SHP77 (cell line): ENCODE measurements around the gene GMEB2.
"Not testable (repeated sequence)": the region's sequence is repeated elsewhere in the genome, so short reads cannot be mapped to it uniquely, and the experiment has no call there.

Source experiments
- DNase-seq, 2 experiments: peaks; one replicate each; lab custom pipeline; 2025; lab: John Stamatoyannopoulos, UW

Gene GMEB2

DNA sequence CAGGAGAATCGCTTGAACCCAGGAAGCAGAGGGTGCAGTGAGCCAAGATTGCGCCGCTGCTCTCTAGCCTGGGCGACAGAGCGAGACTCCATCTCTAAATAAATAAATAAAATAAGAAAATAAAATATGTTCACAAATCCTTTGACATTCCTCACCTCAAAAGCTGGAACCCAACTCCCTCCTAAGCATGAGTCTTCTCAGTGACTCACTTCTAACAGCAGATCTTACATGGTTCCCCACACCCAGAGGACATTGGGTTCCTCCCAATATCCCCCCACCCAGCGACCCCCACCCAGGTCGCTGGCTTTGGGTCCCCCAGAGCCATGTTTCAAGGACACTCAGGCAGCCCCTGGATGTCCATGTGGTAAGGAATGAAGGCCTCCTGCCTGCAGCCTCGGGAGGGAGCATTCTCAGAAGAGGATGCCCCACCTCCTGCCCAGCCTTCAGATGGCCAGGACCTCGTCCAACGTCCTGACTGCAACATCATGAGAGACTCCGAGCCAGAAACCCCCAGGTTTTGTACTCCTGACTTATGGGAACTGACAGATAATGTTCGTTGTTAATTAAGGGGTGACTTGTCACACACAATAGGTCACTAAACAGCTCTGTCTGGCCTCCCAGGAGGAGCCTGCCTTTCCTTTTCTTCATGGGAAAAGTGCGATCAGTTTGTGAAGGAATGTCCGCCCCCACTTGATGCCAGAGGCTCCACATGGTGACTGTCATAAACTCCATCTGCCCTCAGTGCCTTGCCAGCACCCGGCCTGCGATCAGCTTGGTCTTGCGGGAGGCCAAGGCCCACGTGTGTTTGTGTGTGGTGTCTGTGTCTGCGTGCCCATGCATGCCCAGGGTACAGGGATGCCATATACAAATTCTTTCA lies 10.1 kb upstream of the GMEB2 start:
- DNase-seq, result no peak

GRCh38 chr20:63635431-63636141 lies 8.7 kb upstream of the GMEB2 start:
- DNase-seq, result no peak

DNA sequence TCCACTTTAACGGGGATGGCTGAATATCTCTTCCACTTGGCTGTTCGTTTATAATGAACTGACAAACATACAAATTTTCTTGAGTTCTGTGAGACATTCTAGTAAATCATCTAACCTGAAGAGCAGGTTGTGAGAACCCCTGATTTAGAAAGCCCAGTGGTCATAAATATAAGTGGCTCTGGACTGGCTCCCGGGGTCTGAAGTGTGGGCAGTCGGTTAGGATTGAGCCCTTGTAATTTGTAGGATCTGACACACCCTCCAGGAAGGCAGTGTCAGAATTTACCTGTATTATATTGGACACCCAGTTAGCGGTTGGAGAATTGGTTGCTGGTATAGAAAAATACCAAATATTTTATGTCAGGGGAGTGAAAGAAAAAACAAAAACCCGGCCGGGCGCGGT lies 6.8 kb upstream of the GMEB2 start:
- DNase-seq, result no peak

GRCh38 chr20:63631426-63631825 lies 4.5 kb upstream of the GMEB2 start:
- DNase-seq, result not testable (repeated sequence)

DNA sequence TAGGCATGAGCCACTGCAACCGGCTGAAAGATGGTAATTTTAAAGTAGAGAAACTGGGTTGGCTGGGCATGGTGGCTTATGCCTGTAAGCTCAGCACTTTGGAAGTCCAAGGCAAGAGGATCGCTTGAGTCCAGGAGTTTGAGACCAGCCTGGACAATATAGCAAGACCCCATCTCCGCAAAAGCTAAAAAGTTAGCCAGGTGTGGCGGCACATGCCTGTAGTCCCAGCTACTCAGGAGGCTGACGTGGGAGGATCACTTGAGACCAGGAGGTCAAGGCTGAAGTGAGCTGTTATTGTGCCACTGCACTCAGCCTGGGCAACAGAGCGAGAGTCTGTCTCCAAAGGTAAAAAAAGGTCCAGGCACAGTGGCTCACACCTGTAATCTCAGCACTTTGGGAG lies 4.1 kb upstream of the GMEB2 start:
- DNase-seq, result not testable (repeated sequence)

DNA sequence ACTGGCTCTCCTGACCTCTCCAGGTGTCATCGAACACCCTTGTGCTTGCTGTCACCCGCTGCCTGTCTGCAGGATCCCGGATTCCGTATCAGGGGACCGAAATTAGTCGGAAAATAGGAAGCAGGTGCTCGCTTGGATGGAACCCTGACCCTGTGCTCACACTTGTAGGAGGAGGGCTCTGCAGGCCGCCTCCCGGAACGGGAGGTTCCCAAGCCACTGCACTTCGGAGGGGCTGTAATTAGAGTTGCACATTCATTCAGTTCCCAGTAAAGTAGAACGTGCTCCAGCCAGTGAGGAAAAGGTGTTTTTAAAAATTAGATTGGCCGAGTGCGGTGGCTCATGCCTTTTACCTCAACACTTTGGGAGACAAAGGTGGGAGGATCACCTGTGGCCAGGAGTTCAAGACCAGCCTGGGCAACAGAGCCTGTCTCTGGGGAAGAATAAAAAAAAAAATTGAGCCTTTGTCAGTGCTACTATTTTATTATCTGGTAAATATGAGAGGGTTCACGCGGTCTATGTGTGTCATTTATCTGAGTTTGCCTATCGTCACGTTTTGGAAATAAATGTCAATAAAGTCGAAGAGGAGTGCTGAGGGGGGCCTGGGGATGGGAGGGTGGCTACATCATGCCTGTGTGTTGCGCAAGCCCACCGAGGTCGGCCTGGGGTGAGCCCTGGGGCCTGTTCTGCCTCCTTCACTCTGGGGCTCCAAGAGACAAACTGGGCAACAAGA lies 1.5 kb upstream of the GMEB2 start:
- peak; percentile 91 for DNase-seq

DNA sequence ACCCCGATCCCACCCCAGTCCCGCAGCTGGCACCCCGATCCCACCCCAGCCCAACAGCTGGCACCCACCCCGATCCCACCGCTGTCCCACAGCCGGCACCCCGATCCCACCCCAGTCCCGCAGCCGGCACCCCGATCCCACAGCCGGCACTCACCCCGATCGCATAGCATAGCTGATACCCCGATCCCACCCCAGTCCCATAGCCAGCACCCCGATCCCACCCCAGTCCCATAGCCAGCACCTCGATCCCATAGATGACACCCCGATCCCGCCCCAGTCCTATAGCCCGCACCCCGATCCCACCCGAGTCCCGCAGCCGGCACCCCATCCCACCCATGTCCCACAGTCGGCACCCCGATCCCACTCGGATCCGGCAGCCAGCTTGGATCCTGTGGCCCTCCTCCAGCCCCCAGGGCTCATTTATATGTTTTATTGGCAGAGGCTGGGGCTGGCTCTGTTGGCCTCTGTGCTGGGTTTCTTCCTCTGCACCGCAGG lies 897 bp upstream of the GMEB2 start:
- no peak for DNase-seq

DNA sequence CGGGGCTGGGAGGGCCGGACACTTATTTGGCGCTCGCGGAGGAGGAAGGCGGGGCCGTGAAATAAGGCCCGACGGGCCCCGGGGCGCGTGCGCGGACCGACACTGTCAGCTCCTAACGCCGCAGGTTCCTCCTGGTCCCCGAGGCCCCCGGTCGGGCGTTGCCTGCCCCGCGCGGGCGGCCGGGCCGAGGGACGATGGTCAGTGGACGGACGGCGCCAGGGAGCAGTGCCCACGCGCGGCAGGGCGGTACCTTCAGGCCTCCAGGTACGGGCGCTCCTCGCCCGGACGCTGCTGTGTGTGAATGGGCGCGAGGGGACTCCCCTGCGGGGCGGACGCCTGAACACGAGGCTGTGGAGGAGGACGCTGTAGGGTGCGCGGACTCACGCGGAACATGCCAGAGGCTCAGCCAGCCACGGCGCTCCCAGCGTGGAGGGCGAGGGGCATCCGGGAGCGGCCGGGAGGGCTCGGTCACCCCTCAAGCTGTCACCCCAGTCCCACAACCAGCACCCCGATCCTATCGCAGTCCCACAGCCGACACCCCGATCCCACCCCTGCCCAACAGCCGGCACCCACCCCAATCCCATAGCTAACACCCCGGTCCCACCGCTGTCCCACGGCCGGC lies 339 bp upstream of the GMEB2 start:
- DNase-seq, result peak; percentile 89 to 98

- DNase-seq, result no peak
Observed at GRCh38 chr20:63625771-63626423, 1.0 kb downstream of the GMEB2 start.

DNA sequence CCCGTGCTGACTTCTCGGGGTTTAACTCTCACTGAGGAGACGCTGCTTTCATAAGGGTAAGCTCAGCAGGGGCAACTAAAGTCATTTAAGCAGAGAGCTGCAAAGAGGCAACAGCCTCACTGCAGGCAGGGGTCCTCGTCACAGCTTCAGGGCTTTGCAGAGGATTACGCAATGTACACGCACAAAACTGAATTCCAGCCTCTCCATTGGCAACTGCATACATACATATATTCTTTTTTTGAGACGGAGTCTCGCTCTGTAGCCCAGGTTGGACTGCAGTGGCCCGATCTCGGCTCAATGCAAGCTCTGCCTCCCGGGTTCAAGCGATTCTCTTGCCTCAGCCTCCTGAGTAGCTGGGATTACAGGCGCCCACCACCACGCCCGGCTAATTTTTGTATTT lies 2.4 kb downstream of the GMEB2 start:
- DNase-seq, result no peak

- DNase-seq, result no peak
Observed at GRCh38 chr20:63622732-63623131, 4.2 kb downstream of the GMEB2 start.

DNA sequence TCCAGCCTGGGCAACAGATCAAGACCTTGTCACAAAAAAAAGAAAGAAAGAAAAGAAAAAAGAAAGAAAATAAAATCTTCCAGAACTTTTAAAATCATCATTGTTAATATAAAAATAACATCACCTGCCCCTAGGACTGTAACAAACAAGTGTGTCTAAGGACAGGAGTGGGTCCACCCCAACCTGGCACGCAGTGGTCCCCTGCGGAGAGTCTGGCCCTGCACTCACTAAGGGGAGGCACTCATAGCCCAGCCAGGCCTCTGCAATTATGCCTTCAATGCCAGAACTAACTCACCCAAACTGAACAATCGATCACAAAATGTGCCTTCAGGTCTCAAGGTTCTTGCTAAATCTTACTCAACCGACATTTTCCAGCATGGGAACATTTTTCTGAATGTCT lies 4.8 kb downstream of the GMEB2 start:
- DNase-seq, result no peak

- DNase-seq, result no peak
Observed at GRCh38 chr20:63620991-63621390, 5.9 kb downstream of the GMEB2 start.

- DNase-seq, result no peak
Observed at GRCh38 chr20:63619505-63619904, 7.4 kb downstream of the GMEB2 start.

GRCh38 chr20:63619086-63619485 lies 7.8 kb downstream of the GMEB2 start:
- no peak for DNase-seq

- no peak for DNase-seq
Observed at GRCh38 chr20:63618291-63618980, 8.5 kb downstream of the GMEB2 start.

- DNase-seq, result no peak
Observed at GRCh38 chr20:63617876-63618265, 9.0 kb downstream of the GMEB2 start.

GRCh38 chr20:63617092-63617875 lies 9.6 kb downstream of the GMEB2 start:
- no peak for DNase-seq

DNA sequence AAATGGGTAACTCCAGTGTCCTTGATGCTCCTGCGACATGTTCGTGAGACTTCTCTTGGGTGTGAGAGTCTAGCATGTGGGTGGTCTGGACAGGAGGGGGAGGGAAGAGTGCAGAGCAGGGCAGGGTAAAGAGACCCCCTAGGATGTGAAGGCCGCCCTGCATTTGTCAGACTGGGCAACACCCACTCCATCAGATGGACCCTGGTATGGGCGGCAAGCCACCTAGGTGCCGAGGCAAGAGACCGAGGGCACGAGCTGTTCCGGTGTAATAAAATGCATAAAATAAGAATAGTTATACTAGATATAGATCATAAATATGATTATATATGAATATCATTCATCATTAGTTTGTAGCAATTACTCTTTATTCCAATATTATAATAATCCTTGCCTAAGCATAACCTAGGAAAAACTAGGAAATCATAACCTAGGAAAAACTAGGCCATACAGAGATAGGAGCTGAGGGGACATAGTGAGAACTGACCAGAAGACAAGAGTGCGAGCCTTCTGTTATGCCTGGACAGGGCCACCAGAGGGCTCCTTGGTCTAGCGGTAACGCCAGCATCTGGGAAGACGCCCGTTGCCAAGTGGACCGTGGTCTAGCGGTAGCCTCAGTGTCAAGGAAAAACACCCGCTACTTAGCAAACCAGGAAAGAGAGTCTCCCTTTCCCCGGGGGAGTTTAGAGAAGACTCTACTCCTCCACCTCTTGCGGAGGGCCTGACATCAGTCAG lies 12.9 kb downstream of the GMEB2 start:
- DNase-seq, result not testable (repeated sequence)
